AG20443 (cell line): Measurements from ENCODE around the gene RAB11FIP3.
A peak's percentile ranks its signal among the peaks of the same experiment; 100 is the strongest.
"Not testable (repeated sequence)": the region's sequence is repeated elsewhere in the genome, so short reads cannot be mapped to it uniquely, and the experiment has no call there.

Source experiments
- DNase-seq: peaks from one replicate; pipeline ENCODE4 v3.0.0; 2012; ENCODE audit warnings: low spot score, mixed read lengths

Gene RAB11FIP3

DNA sequence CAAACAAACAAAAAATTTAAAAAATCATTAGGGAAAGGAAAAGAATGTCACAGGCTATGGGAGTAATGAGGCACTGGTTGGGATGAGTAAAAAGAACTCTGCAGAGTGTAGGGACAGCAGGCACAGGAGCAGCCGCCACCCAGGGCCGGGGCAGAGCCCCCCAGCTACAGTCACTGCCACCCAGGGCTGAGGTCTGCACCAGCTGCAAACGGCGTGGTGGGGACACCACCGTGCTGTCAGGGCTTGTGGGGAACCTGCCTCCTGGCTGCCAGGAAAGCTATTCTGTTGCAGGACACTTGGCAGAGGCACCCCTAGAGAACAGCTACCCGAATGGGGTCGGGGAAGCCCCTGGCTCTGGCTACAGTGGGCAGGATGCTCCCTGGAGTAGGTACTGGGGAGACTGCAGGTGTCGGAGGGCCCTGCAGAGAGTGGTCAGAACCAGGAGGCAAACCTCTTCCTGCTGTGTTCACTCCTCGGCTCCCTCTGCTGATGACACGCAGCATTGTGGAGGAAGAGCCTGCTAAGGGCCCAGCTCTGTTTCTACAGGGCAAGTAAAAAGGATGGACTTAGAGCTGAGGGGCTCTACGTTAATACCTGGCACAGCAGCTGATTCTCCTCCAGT, 69.8 kb downstream of the RAB11FIP3 start:
- DNase-seq, result peak; percentile 68

DNA sequence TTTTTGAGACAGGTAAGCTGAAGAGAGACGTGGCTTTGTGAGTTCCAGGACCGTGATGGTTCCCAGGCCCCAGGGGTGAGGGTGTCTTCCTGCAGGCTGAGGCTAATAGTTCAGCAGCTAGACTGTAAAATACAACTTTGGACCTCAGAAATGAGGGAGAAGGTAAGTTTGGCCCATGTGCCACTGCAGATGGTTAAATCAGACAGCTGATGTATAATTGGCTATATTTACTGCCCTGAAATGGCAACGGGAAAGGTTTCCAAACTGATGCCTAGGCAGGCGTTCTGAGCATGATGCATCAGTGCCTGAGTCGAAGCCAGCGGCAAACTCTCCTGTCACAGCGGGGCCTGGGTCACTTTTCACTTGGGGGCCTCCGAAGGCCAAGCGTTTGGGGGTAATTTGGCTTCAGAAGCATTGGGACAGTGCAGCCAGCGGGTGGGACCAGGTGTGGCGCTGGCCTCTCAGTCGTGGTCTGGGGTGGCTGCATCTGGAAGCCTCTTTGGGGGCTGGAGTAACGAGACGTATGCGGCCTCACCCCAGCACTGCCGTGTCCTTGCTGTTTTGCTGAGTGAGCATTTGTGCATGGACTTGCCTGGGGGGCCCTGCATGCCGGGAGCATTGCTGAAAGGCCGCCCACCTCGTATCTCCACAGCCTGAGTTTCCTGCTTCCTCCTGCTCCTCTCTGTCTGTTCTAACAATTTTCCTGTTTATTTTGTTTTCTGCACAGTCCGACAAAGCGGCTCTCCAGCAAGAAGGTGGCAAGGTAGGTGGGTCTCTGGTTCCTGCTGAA, 70.8 kb downstream of the RAB11FIP3 start:
- DNase-seq, result no peak

DNA sequence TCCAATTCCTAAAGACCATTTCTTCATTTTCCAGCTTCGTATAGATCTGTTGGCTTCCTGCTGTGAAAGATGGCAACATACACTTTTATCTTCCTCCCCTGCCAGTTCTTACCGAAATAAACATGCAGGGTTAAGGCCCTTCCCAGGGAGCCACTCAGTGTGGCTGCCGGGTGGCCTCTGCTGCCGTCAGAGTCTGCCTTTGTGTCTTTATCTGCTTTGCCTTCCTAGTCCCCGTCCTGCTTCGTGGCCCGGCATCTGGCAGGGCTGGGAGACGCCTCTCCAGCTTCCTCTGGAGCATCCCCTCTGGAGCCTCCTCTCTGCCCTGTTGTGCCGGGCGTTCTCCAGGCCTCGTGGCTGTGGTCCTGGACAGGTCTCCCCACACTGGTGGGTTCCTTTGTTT, 71.8 kb downstream of the RAB11FIP3 start:
- DNase-seq, result no peak

DNA sequence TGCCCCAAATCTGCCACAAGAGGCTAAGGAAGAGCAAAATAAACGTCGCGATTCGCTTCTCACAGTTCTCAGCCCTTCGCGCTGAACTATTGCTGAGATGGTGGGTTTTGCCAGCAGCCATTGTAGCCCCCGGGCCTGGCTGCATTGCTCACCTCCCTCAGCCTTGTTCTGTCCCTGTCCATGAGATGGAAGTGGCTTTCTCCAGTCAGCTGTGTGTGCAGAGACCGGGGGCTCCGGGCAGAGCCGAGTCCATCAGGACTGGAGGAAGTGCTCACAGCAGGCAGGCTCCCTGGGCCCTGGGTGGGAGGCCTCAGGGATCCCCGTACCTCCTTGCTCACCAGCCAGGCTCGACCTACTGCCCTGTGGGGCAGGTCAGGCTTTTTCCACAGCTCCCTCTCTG, 74.5 kb downstream of the RAB11FIP3 start:
- DNase-seq, result no peak

DNA sequence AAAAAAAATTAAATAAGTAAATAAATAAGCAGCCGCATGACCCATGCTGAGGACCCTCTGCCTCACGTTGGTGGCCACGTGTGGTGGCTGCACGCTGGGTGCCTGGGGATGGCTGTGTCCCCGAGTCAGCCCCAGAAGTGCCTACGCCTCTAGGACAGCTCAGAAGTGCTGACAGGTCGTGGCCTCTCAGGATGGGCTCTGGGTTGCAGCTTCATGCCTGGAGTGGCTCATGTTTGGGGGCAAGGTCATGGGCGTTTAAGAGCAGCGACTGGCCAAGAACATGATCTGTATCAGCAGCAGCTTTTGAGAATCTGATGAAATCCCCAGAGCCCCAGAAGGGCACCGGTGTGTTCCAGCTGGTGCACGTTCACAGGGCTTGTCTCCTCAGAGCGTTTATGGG, 75.3 kb downstream of the RAB11FIP3 start:
- no peak for DNase-seq

DNA sequence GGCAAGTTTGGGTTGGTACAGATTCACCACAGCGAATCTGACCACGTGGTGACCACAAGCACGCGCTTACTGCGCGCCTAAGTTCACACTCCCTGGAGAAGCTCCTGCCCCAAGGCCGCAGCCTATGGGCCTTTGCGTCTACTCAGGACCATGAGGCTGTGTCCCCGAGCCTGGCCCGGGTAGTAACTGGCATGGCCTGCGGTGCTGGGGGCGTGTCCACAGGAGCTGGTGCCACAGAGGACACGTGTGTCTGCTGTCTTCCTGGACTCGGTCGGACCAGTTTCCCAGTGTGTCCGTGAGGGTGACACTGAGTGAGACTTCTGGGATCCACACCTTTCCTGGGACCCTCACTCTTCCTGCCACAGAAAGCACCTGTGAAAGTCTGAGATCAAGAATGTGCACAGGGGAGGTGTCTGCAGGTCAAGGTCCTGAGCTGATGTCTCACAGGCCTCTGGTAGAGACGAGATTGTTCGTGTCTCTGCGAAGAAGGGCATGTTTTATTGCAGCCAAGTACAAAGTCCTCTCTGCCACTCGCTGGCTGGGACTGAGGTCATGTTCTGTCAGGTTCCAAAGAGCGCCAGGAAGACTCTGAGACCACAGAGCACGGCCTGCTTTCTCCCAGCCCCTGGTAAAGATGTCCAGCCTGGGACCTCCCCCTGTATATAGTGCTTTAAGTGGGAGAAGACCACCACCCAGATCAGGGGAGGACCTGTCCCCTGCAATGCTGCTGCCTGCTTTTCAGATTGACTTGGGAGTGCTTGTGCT, 76.9 kb downstream of the RAB11FIP3 start:
- DNase-seq, result no peak

DNA sequence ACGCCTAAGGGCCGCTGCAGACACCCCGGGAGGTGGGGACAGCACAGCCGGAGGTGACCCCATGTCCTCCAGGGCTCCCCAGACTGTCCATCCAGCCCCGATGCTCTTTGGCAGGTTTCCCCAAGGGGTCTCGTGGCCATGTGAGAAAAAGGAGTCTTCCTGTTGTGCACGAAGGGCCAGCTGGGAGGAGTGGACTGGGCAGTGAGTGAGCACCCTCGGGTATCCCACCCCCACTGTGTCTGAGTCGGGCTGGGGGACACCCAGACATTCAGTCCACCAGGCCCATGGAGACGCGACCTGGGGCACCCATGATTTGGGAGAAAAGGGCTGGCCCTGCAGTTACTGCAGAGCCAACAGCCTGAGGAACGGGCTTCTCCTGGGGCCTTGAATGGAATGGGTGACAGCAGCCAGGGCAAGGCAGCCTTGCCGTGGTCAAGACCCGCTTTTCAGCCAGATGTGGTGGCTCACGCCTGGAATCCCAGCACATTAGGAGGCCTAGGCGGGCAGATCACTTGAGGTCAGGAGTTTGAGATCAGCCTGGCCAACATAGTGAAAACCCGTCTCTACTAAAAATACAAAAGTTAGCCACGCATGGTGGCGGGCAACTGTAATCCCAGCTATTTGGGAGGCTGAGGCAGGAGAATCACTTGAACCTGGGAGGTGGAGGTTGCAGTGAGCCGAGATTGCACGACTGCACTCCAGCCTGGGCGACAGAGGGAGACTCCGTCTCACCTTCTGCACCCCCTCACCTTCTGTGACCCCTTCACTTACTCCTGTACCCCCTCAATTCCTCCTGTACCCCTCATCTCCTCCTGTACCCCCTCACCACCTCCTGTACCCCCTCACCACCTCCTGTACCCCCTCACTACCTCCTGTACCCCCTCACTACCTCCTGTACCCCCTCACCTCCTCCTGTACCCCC, 78.0 kb downstream of the RAB11FIP3 start:
- no peak for DNase-seq

DNA sequence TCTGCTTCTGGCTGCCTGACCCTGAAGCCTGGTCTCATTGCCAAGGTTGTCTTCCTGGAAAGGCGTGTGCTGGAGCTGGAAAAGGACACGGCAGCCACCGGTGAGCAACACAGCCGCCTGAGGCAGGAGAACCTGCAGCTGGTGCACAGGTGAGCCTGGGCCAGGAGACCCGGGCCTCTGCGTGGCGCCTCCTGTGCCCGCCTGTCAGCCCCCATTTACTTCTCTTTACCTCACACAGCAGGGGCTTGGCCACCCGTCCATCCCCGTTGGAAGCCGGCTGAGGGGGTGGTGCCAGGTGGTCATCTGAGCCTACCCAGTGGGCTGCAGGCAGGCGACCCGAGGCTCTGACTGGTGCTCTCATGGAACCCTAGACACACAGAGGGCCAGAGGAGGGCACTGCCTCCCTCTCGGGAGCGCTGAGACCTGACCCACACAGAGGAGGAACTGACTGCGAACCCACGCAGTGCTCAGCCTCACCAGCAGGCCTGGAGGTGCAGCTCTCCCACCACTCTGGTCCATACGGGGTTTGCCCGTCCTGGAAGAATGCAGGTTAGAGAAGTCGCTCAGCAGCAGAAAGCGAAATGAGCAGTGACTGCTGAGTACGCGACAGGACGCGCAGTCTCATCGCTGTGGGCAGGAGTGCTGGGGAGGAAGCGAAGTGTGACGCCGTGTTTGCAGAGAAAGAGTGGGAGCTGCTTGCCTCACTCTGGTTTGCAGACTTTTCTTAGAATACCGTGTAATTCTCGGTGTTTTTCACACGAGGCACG, 80.2 kb downstream of the RAB11FIP3 start:
- DNase-seq, result no peak

DNA sequence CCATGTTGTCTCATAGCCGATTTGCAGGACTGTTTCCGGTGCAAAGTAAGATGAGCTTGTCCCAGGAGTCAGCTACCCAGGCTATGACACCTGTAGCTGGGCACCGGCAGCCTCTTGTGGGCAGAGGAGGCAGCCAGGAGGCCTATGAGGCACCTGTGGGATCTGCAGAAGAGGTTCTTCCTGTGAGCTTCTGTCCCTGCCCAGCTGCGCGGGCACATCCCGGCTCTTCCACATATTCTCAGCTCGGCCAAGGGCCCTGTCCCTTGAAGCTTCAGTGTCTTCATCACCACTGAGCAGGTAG, 80.7 kb downstream of the RAB11FIP3 start:
- DNase-seq, result no peak

DNA sequence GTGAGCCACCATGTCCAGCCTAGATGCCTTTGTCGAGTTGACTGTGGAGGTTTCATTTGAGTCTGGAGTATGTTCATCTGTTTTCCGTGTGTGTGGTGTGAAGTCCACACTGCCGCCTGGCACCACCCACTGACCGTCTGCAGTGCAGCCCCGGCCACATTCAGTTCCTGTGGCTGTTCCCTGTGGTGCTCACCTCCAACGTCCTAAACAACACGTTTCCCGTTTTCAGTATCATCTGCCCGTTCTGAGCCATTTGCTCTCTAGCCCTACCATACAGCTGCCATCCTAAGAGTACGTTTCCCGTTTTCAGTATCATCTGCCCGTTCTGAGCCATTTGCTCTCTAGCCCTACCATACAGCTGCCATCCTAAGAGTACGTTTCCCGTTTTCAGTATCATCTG, 82.1 kb downstream of the RAB11FIP3 start:
- DNase-seq, result not testable (repeated sequence)

DNA sequence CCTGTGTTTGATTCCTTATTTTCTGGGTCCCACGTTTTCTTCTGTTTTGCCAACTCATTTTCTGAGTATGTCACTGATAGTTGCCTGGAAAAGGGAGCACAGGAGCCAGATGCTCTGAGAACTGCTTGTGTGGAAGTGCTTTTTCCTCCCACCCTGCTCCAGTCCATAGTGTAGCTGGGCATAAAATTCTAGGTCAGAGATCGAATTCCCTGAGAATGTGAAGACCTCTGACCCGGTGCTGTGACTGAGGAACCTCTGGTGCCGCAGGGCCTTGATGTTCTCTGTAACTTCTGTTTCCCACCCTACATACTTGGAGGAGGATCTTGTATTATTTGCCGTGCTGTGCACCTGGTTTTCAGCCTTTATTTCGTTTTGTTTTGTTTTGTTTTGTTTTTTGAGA, 82.5 kb downstream of the RAB11FIP3 start:
- DNase-seq, result no peak

DNA sequence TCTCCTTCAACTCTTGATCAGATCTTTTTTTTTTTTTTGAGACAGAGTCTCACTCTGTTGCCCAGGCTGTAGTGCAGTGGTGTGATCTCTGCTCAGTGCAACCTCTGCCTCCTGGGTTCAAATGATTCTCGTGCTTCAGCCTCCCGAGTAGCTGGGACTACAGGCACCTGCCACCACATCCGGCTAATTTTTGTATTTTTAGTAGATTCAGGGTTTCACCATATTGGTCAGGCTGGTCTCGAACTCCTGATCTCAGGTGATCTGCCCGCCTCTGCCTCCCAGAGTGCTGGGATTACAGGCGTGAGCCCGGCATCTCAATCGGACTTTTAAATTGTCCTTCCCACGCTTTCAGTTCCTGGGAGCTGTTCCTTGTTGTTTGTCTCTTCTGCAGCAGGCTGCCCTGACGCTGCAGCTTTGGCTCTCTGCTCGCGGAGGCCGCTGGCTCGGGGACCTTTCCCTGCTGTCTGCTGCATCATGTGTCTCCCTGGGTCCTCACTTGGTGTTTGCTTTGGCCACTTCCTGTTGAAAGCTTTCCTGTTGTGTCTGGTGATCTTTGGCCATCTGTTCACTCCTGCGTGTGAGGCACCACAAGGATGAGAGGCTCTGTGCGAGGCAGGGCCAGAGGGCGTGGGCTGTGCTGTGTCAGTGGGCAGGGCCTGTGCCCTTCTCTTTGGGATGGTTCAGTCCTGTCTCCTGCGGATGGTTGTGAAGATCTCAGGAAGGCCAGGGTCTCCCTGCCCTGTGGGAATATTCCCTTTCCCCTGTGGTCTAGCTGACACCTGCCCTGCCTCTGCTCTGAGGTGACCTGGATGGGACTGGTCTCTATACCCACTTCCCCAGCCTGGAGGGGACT, 83.7 kb downstream of the RAB11FIP3 start:
- no peak for DNase-seq

DNA sequence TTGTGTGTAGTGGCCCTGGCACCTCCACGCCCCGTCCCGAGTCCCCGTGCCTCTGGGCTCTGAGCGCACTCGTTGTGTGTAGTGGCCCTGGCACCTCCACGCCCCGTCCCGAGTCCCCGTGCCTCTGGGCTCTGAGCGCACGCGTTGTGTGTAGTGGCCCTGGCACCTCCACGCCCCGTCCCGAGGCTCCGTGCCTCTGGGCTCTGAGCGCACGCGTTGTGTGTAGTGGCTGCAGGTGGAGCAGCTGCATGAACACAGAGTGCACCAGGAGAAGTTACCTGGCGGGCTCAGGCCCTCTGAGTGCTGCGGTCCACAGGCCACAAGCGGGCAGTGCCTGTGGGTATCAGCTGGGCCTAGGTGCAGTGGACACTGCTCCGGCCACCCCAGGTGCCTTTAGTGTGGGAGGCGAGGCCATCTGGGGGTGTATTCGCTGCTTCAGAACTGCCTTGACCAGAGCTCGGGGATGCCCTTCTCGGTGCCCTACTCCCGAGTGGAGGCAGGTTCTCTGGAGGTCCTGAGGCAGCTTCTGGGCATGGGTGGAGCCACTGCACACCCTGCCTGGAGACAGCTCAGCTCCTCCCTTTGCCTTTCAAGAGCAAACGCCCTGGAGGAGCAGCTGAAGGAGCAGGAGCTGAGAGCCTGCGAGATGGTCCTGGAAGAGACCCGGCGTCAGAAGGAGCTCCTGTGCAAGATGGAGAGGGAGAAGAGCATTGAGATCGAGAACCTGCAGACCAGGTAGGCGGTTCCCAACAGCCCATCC, 84.8 kb downstream of the RAB11FIP3 start:
- no peak for DNase-seq

DNA sequence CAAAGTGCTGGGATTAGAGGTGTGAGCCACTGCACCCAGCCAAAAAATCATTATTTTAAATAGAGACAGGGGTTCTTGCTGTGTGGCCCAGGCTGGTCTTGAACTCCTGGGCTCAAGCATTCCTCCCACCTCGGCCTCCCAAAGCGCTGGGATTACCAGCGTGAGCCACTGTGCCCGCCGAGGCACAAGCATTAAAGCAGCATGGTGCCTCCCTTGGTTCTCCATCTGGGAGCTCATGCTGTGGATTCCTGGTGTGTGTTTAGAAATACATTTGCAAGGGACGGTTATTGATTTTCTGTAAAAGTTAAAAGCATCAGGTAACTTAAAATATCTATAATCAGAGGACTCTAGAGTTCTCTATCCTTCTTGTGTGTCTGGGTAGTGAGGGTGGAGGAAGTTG, 87.4 kb downstream of the RAB11FIP3 start:
- DNase-seq, result no peak

DNA sequence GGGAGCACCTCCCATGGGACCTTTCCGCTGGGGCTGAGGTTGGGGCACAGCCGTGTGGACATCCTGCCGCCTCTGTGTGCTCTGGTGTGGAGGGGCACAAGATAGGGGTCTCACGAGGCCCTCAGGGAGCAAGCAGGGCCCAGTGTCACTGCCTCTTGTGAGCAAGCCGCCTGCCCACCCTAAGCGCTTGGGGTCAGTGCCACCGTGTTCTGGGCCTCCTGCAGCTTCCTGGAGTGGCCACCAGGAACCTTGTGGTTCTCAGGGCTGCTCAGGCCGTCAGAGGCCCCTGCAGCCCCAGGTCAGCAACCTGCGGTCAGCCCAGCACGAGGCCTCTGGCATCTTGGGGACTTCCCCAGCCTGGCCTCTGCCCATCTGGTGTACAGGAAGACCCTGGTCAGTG, 88.5 kb downstream of the RAB11FIP3 start:
- no peak for DNase-seq

DNA sequence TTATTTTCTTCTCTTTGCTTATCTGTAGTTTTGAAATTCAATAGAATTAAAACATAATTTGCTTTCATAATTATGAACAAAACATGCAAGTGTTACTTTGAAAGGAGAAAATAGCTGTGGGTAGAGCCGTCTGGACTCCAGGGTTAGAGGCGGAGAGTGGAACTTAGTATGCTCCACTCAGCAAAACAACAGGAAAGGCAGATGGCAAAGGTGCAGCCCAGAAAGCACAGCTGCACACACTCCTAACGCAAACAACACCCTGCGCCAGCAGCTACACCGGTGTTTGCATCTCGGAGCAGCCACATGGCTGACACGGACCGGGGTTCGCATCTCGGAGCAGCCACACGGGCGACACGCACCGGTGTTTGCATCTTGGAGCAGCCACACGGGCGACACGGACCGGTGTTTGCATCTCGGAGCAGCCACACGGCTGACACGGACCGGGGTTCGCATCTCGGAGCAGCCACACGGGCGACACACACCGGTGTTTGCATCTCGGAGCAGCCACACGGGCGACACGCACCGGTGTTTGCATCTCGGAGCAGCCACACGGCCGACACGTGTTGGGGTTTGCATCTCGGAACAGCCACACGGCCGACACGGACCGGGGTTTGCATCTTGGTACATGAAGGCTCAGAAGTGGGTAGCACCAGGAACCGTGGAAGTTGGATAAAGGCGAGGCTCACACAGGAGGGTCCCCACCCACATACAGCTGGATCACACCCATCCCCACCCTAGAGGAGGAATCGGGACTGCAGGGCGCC, 89.9 kb downstream of the RAB11FIP3 start:
- no peak for DNase-seq

DNA sequence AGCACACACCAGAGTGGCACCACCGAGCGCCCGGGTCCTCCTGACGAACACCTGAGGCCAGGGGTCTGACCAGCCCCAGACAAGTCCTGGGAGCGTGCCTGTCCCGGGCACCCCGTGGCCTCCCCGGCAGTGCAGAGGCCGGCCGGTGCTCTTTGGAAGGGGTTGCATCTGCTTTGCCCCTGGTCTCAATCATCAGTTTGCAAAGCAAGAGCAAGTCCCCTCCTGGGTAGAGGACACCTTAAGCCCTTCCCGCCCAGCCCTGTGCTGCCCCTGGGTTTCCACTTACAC, 90.4 kb downstream of the RAB11FIP3 start:
- no peak for DNase-seq

DNA sequence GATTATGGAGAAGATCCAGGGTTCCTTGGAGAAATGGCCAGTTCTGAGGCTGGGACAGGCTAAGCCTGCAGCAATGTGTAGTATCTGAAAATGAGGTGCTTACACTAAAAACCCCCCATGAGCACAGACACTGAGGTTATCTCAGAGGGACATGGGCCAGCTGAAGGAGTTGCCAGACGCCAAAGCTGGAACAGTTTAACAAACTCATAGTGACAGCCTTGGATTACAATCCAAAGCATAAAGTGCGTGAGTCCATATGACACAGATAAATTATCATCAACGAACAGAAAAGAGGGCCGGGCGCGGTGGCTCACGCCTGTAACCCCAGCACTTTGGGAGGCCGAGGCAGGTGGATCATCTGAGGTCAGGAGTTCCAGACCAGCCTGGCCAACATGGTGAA, 90.9 kb downstream of the RAB11FIP3 start:
- DNase-seq, result no peak

DNA sequence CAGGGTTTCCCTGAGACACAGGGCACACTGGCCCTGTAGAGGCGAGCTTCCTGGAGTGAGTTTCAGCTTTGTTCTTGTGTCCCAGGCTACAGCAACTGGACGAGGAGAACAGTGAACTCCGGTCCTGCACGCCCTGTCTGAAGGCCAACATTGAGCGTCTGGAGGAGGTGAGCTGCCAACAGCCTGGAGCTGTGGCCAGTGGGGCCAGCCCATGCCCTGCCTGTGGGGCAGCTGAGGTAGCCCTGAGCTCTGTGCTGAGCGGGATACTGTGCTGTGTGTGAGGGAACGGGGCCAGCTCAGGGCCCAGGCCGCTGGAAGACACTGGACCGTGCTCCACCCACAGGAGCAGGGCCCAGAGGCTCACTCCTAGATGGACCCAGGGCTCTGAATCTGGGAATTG, 93.4 kb downstream of the RAB11FIP3 start:
- DNase-seq, result no peak
